Measurements from ENCODE around the gene RIPOR3.

The RIPOR3 gene, protein sequence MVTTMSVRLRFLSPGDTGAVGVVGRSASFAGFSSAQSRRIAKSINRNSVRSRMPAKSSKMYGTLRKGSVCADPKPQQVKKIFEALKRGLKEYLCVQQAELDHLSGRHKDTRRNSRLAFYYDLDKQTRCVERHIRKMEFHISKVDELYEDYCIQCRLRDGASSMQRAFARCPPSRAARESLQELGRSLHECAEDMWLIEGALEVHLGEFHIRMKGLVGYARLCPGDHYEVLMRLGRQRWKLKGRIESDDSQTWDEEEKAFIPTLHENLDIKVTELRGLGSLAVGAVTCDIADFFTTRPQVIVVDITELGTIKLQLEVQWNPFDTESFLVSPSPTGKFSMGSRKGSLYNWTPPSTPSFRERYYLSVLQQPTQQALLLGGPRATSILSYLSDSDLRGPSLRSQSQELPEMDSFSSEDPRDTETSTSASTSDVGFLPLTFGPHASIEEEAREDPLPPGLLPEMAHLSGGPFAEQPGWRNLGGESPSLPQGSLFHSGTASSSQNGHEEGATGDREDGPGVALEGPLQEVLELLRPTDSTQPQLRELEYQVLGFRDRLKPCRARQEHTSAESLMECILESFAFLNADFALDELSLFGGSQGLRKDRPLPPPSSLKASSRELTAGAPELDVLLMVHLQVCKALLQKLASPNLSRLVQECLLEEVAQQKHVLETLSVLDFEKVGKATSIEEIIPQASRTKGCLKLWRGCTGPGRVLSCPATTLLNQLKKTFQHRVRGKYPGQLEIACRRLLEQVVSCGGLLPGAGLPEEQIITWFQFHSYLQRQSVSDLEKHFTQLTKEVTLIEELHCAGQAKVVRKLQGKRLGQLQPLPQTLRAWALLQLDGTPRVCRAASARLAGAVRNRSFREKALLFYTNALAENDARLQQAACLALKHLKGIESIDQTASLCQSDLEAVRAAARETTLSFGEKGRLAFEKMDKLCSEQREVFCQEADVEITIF

DNA sequence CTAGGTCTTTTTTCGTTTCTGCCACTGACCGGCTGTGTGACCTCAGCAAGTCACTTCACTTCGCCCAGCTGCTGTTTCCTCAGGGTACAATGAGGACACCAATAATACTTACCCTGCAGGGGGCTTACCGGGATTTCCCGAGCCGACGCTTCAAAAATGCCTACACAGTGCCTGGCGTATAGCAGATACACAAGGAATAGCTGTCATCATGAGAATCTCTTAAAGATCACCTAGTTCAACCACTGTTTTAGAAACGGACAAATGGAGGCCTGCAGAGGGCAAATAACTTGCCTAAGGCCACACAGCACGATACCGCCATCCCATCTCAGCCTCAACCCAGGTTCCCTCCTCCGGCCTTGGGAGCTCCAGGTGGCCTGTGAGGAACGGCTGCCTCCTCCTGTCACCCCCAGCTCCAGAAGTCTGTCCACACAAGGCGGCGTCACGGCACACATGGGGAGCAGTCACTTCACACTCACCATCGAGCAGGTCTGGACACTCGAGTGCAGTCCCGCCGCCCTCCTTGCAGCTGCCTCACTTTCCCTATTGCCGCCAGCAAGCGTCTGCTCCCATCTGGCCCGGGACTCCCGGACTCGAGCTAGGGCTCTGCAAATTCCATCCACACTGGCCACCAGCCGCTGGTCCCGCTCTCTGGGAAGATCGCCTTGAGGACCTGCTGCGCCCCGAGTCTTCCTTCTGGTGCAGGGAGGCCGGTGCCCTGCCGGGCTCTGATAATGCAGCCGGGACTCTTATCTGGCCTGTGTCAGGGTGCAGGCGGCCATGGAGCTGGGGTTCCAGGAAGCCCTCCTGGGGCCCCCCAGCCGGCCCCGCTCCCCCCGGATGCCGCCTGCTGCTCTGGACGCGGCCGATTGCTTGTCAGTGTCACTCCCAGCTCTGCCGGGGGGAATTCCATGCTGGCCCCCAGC lies at the start of gene RIPOR3:
TSS of gene RIPOR3 (minus strand) at position 893 of the 923 bp plus-strand sequence. CDS start at position 479, 414 bp downstream.
- TF ChIP-seq, protein P1, sequence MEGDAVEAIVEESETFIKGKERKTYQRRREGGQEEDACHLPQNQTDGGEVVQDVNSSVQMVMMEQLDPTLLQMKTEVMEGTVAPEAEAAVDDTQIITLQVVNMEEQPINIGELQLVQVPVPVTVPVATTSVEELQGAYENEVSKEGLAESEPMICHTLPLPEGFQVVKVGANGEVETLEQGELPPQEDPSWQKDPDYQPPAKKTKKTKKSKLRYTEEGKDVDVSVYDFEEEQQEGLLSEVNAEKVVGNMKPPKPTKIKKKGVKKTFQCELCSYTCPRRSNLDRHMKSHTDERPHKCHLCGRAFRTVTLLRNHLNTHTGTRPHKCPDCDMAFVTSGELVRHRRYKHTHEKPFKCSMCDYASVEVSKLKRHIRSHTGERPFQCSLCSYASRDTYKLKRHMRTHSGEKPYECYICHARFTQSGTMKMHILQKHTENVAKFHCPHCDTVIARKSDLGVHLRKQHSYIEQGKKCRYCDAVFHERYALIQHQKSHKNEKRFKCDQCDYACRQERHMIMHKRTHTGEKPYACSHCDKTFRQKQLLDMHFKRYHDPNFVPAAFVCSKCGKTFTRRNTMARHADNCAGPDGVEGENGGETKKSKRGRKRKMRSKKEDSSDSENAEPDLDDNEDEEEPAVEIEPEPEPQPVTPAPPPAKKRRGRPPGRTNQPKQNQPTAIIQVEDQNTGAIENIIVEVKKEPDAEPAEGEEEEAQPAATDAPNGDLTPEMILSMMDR (IDR thresholded peaks at IDR 0.05; ENCODE audit: low read depth, low read length, missing control alignments), result no peak
- no peak within 1 kb of the TSS for H3K4me3 ChIP-seq (ENCODE audit: low read depth, low read length)
- DNase-seq (ENCODE audit: low read depth), result no peak

DNA sequence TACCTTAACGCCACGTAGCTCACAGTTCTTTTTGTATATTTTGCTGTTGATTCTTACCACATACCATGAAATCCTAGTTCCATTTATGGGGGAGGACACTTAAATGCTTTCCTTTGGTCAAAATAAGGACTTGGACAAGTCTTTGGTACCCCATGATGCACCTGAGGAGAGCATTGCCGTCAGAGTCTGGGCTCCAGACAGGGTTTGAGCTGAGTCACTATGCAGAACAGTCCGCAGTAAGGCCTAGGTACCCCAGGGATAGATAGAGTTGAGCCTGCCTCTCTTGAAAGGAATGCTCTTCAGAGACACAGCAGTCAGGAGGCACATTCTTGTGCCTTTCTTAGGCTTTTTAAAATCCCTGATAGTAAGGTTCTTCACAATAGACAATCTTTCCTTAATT lies 46.0 kb upstream of the RIPOR3 start:
- TF ChIP-seq, protein P1 (IDR thresholded peaks at IDR 0.05; ENCODE audit: low read depth, low read length, missing control alignments), result no peak
- no peak for DNase-seq (ENCODE audit: low read depth)
- no peak overlapping the region for H3K4me3 ChIP-seq (ENCODE audit: low read depth, low read length)

DNA sequence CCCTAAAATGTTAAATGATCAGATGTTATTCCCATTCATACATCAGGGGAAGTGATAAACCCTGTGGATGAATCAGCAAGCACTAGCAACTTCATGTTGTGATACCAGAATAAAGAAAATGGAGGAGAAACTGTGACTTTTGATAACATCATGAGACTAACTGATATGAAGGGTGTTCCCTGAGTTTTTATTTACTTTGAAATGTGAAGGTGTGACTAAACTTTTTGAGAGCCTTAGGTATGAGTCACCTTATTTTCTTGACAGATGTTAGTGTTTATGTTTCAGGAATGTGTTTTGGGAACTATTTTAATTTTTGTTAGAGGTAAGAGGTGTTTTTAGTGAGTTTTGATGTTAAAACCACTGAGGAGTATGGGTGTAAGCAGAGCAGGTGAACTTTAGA lies 44.5 kb upstream of the RIPOR3 start:
- TF ChIP-seq, protein P1 (IDR thresholded peaks at IDR 0.05; ENCODE audit: low read depth, low read length, missing control alignments), result no peak
- no peak overlapping the region for H3K4me3 ChIP-seq (ENCODE audit: low read depth, low read length)
- no peak for DNase-seq (ENCODE audit: low read depth)

DNA sequence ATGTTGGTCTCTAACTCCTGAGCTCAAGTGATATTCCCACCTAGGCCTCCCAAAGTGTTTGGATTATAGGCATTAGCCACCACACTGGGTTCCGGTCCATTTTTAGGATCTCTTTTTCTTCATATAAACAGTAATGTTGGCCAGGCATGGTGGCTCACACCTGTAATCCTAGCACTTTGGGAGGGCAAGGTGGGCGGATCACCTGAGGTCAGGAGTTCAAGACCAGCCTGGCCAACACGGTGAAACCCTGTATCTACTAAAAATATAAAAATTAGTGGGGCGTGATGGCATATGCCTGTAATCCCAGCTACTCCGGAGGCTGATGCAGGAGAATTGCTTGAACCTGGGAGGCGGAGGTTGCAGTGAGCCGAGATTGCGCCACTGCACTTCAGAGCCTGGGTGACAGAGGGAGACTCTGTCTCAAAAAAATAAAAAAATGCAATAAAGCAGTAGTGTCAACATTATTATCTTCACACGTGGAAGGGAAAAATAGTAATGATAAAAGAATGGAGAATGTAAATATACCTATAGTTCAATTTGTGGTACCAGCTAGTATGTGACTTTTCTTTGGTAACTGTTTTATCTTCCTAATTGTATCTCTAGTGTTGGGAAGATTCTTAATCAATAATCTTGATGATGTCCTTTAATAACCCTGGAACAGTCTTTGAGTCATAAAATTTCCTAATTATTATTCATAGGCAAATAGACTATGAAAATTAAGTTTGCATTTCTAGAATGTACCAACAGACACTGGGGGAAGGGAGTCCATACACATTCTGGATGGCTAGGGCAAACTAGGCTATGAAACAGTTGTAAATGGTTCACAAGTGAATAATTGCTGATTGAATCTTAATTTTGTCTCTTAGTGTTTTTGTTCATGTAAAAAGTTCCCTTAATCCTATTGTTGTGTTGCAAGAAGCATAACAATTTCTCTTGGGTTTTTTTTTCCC lies 43.7 kb upstream of the RIPOR3 start:
- TF ChIP-seq, protein P1 (IDR thresholded peaks at IDR 0.05; ENCODE audit: low read depth, low read length, missing control alignments), result no peak
- no peak for DNase-seq (ENCODE audit: low read depth)
- no peak overlapping the region for H3K4me3 ChIP-seq (ENCODE audit: low read depth, low read length)

DNA sequence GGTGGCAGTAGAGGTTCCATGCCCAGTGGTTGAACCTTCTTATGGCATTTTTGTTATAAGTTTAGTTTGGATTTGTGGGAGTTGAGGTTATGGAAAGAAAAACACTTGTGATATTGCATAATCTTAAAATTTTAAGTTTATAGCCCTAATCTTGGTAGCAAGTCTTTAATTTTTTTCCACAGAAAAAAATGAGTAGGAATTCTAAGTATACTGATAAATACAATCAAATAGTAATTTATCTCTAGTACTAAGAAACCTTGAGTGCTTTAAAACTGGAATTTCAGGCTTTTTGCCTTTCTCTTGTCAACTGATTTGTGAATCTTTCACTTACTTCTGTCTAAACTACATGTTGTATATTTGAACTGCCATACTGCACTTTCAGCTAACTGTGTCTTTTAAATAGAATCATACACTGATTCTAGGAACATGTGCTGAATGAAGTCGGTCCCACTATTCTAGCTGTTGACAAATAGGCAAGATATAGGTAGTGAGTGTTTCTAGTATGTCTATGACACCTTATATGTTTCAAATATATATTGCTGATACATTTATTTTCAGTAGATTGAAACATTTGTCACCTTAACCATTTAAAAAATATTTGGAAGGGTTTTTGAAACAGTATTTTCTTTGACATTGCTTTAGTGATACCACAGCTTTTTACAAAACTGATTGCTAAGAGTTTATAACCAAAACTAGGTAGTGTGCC lies 42.5 kb upstream of the RIPOR3 start:
- TF ChIP-seq, protein P1 (IDR thresholded peaks at IDR 0.05; ENCODE audit: low read depth, low read length, missing control alignments), result no peak
- no peak for DNase-seq (ENCODE audit: low read depth)
- no peak overlapping the region for H3K4me3 ChIP-seq (ENCODE audit: low read depth, low read length)

All from GM12864 (cell line).